ENCODE results near the gene PI4K2A. TPM values are rescaled to one million over a fixed set of nuclear protein-coding genes. Genes with fewer than 3 reads are reported as not detected.

Gene PI4K2A
- total and polyA plus RNA-seq, 2 of the 4 experiments (the other 2 are of a cell fraction) = 15.8 to 27.3 TPM

- Histone ChIP-seq H4K5ac (ENCODE audit: low read depth, low read length) (no peak overlapping the region), H2BK5ac (ENCODE audit: low read depth, low read length, poor library complexity, severe bottlenecking) (no peak overlapping the region), H4K20me1 (ENCODE audit: insufficient read depth, low read length) (no peaks in the 10 kb centered on the region), H2BK15ac (ENCODE audit: low read depth, low read length) (no peak overlapping the region), H3K9ac (ENCODE audit: low read depth, low read length) (no peak overlapping the region), H3K27me3 (ENCODE audit: control insufficient read depth, insufficient read depth, low read length) (no peaks in the 10 kb centered on the region), H3K14ac (replicated peaks; ENCODE audit: low read depth, low read length) (no peak overlapping the region), H3K27ac (ENCODE audit: insufficient read depth, low read length) (no peak overlapping the region), H3K4ac (ENCODE audit: low read depth, low read length) (no peak overlapping the region), H2AK9ac (replicated peaks; ENCODE audit: low read depth, low read length, poor library complexity) (no peak overlapping the region), H3K4me3 (ENCODE audit: insufficient read depth, low read depth, low read length) (no peak overlapping the region), H2AK5ac (ENCODE audit: low read depth, low read length) (no peak overlapping the region), H3K56ac (ENCODE audit: extremely low read depth, insufficient read depth, low read length) (no peak overlapping the region), H3K9me1 (ENCODE audit: insufficient read depth, low read length) (no peaks in the 10 kb centered on the region), H4K8ac (ENCODE audit: low read depth in 2 of 2, low read length in 2 of 2) (no peak overlapping the region), H3K9me3 (ENCODE audit: control insufficient read depth, insufficient read depth, low read length) (no peaks in the 10 kb centered on the region), H3K36me3 (ENCODE audit: control insufficient read depth, insufficient read depth, low read length) (peaks cover 48% of the 10 kb centered on the region), H2AFZ (replicated peaks; ENCODE audit: low read length, poor library complexity) (no peak overlapping the region), H2BK120ac (ENCODE audit: low read depth, low read length) (no peak overlapping the region), H4K91ac (ENCODE audit: insufficient read depth, low read depth, low read length) (no peak overlapping the region), H3K79me1 (ENCODE audit: low read depth in 1 of 2, low read length in 2 of 2) (peaks cover 8 to 16% of the 10 kb centered on the region in 2 experiments), H3K18ac (ENCODE audit: low read depth, low read length) (no peak overlapping the region), H2BK20ac (ENCODE audit: low read depth, low read length) (no peak overlapping the region), H3K4me1 (ENCODE audit: control insufficient read depth, insufficient read depth, low read length) (no peaks in the 10 kb centered on the region), H3K23ac (ENCODE audit: low read depth, low read length) (no peak overlapping the region), H3K4me2 (ENCODE audit: low read depth, low read length) (no peak overlapping the region)
- BruUV-seq (replicated peaks) = no TSS peak
- intact Hi-C loops (cut with micrococcal nuclease) = no loop called here
- ATAC-seq (ENCODE audit: low read depth) = no peak
- DNase-seq = no peak
- in situ Hi-C loops (cut with MboI; ENCODE audit: low sequenced_read_pairs) = no loop called here
- 100% methylated on average over 1 of the region's 6 CpGs; no CpG with 5 or more reads in 1 of the 2 experiments for WGBS, 2 experiments (ENCODE audit: extremely low coverage in 2 of 2, insufficient read length in 1 of 2)
- no peak for TF ChIP-seq SMC3 (IDR thresholded peaks at IDR 0.05; ENCODE audit: low read depth, low read length)
- TF ChIP-seq CHD1 (IDR thresholded peaks at IDR 0.05; ENCODE audit: low read depth, low read length) = no peak
- TF ChIP-seq MAFK (IDR thresholded peaks at IDR 0.05; ENCODE audit: low read depth, low read length) = no peak
- no peak for TF ChIP-seq BHLHE40 (IDR thresholded peaks at IDR 0.05; ENCODE audit: low read depth, low read length)
- no peak for TF ChIP-seq RAD21 (IDR thresholded peaks at IDR 0.05; ENCODE audit: low read length)
- TF ChIP-seq USF2 (IDR thresholded peaks at IDR 0.05; ENCODE audit: low read depth, low read length) = no peak
- TF ChIP-seq MAZ (IDR thresholded peaks at IDR 0.05; ENCODE audit: borderline replicate concordance, low read depth, low read length) = no peak
- TF ChIP-seq MXI1 (IDR thresholded peaks at IDR 0.05; ENCODE audit: borderline replicate concordance, low read depth, low read length) = no peak
- no peak for TF ChIP-seq ELK1 (IDR thresholded peaks at IDR 0.05; ENCODE audit: borderline replicate concordance, low read depth, low read length)
- no peak for TF ChIP-seq NFE2L2 (IDR thresholded peaks at IDR 0.05; ENCODE audit: low read depth, low read length)
- TF ChIP-seq CEBPB (IDR thresholded peaks at IDR 0.05; ENCODE audit: low read depth, low read length) = no peak
- TF ChIP-seq RCOR1 (IDR thresholded peaks at IDR 0.05; ENCODE audit: insufficient replicate concordance, low read length) = no peak
- TF ChIP-seq RFX5 (IDR thresholded peaks at IDR 0.05; ENCODE audit: low read depth, low read length) = no peak
- dilution Hi-C loops (cut with HindIII; ENCODE audit: low sequenced_read_pairs, unreplicated experiment) = no loop called here
- CTCF ChIA-PET = interaction anchor here (1.2 kb wide), 1 partner anchor 58 kb away, joined by 7 read pairs; no protein-coding TSS in a partner anchor
- POLR2A ChIA-PET (ENCODE audit: unreplicated experiment) = no interaction called here
Observed at GRCh38 chr10:97667463-97667862, 27.0 kb downstream of the PI4K2A start.
